ENCODE data around the gene SENP7.
"Not testable (repeated sequence)": the region's sequence is repeated elsewhere in the genome, so short reads cannot be mapped to it uniquely, and the experiment has no call there.

Gene SENP7

GRCh38 chr3:101519685-101520365 lies 6.8 kb upstream of the SENP7 start:
- no peak for DNase-seq

- no peak for DNase-seq
Observed at GRCh38 chr3:101518421-101518871, 5.4 kb upstream of the SENP7 start.

GRCh38 chr3:101513419-101513986 lies 491 bp upstream of the SENP7 start:
- no peak for DNase-seq

- no peak for DNase-seq
Observed at GRCh38 chr3:101512396-101512645, 691 bp downstream of the SENP7 start.

- no peak for DNase-seq
Observed at GRCh38 chr3:101509811-101510210, 3.2 kb downstream of the SENP7 start.

- no peak for DNase-seq
Observed at GRCh38 chr3:101509281-101509680, 3.7 kb downstream of the SENP7 start.

GRCh38 chr3:101501783-101502182 lies 11.2 kb downstream of the SENP7 start:
- no peak for DNase-seq

- DNase-seq = no peak
Observed at GRCh38 chr3:101500208-101500607, 12.8 kb downstream of the SENP7 start.

GRCh38 chr3:101497803-101498202 lies 15.2 kb downstream of the SENP7 start:
- no peak for DNase-seq

GRCh38 chr3:101495552-101495951 lies 17.5 kb downstream of the SENP7 start:
- DNase-seq = no peak

GRCh38 chr3:101484805-101485620 lies 28.0 kb downstream of the SENP7 start:
- no peak for DNase-seq

- DNase-seq = no peak
Observed at GRCh38 chr3:101478980-101479379, 34.0 kb downstream of the SENP7 start.

GRCh38 chr3:101474841-101475552 lies 38.0 kb downstream of the SENP7 start:
- not testable (repeated sequence) for DNase-seq

- not testable (repeated sequence) for DNase-seq
Observed at GRCh38 chr3:101468676-101469075, 44.3 kb downstream of the SENP7 start.

- DNase-seq = not testable (repeated sequence)
Observed at GRCh38 chr3:101467310-101467663, 45.7 kb downstream of the SENP7 start.

- no peak for DNase-seq
Observed at GRCh38 chr3:101466465-101467309, 46.3 kb downstream of the SENP7 start.

GRCh38 chr3:101464235-101464634 lies 48.8 kb downstream of the SENP7 start:
- DNase-seq = no peak

- no peak for DNase-seq
Observed at GRCh38 chr3:101461451-101461850, 51.6 kb downstream of the SENP7 start.

- DNase-seq = no peak
Observed at GRCh38 chr3:101458387-101458786, 54.6 kb downstream of the SENP7 start.

- DNase-seq = no peak
Observed at GRCh38 chr3:101454629-101455028, 58.4 kb downstream of the SENP7 start.

GRCh38 chr3:101453961-101454360 lies 59.1 kb downstream of the SENP7 start:
- no peak for DNase-seq

GRCh38 chr3:101438641-101439040 lies 74.4 kb downstream of the SENP7 start:
- not testable (repeated sequence) for DNase-seq

- no peak for DNase-seq
Observed at GRCh38 chr3:101433652-101434051, 79.4 kb downstream of the SENP7 start.
